GM23338 (cell line): ENCODE data around the gene USP35.

ENCODE experiments used
- CREB1 ChIP-seq: fragments of 250-450 bp; sonication (Bioruptor Pico); IDR thresholded peaks from 2 replicates; pipeline ENCODE4 v1.5.0; 2020; ENCODE audit warnings: low read depth, mild to moderate bottlenecking, moderate library complexity
- ETS1 ChIP-seq: IDR thresholded peaks from 2 replicates; pipeline ENCODE4 v1.6.1; 2016; ENCODE audit warnings: antibody characterized with exemption
- EZH2 ChIP-seq: fragments of 200-600 bp; sonication (generic); IDR thresholded peaks from one replicate; pipeline ENCODE4 v1.8.0; 2017; ENCODE audit warnings: antibody characterized with exemption, mild to moderate bottlenecking, low read depth; ENCODE audit not compliant: unreplicated experiment
- EZH2phosphoT487 ChIP-seq: fragments of 200-600 bp; sonication (generic); IDR thresholded peaks from one replicate; pipeline ENCODE4 v1.8.1; 2018; ENCODE audit warnings: antibody characterized with exemption; ENCODE audit not compliant: unreplicated experiment
- JUNB ChIP-seq: IDR thresholded peaks from one replicate; pipeline ENCODE4 v1.6.1; 2016; ENCODE audit warnings: antibody characterized with exemption; ENCODE audit not compliant: unreplicated experiment
- NANOG ChIP-seq: IDR thresholded peaks from 2 replicates; pipeline ENCODE4 v1.6.1; 2016; ENCODE audit warnings: antibody characterized with exemption, borderline replicate concordance
- POLR2AphosphoS5 ChIP-seq: IDR thresholded peaks from 2 replicates; pipeline ENCODE4 v1.6.1; 2016; ENCODE audit warnings: antibody characterized with exemption, low read depth
- STAT1 ChIP-seq: IDR thresholded peaks from one replicate; pipeline ENCODE4 v1.6.1; 2016; ENCODE audit warnings: antibody characterized with exemption; ENCODE audit not compliant: unreplicated experiment
- ZNF114 ChIP-seq: fragments of 250-450 bp; sonication (Bioruptor Pico); IDR thresholded peaks from 2 replicates; pipeline ENCODE4 v1.5.0; 2020; ENCODE audit warnings: mild to moderate bottlenecking, moderate library complexity
- ZNF331 ChIP-seq: fragments of 250-450 bp; sonication (Bioruptor Pico); IDR thresholded peaks from 2 replicates; pipeline ENCODE4 v1.5.0; 2020; ENCODE audit warnings: low read depth, mild to moderate bottlenecking, moderate library complexity
- TF ChIP-seq, protein P1 (sequence below), 2 experiments: fragments of 200-600 bp in 1 of 2; sonication (generic) in 1 of 2; conservative IDR thresholded peaks; 2 replicates each; pipeline versions ENCODE4 v1.5.1 to v1.6.1; 2016 to 2017; ENCODE audit warnings: antibody characterized with exemption in 2 of 2, low read depth in 2 of 2, mild to moderate bottlenecking in 2 of 2, moderate library complexity in 1 of 2
- TF ChIP-seq, protein P2 (sequence below): IDR thresholded peaks from one replicate; pipeline ENCODE4 v1.6.1; 2018; ENCODE audit warnings: antibody characterized with exemption; ENCODE audit not compliant: unreplicated experiment
- TF ChIP-seq, protein P3 (sequence below): fragments of 250-450 bp; sonication (Bioruptor Pico); IDR thresholded peaks from 2 replicates; pipeline ENCODE4 v1.5.0; 2020; ENCODE audit warnings: mild to moderate bottlenecking, moderate library complexity

DNA sequence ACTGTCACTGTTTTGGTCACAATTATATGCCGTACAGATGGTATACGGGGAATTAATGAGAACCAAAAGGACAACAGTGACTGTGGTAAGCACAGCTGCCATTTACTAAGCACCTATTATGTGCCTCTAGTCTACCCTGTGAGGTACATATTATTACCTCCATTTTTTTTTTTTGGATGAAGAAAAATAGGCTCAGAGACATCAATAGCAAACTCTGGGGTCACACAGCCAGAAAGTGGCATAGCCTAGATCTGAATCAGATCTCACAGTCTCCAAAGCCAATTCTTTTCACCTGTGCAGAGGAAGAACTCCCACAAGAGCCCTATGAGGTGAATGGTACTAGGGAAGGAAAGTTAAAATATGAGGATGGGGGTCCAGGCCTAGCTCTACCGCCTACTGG lies 68.9 kb downstream of the USP35 start:
- TF ChIP-seq, protein P1, sequence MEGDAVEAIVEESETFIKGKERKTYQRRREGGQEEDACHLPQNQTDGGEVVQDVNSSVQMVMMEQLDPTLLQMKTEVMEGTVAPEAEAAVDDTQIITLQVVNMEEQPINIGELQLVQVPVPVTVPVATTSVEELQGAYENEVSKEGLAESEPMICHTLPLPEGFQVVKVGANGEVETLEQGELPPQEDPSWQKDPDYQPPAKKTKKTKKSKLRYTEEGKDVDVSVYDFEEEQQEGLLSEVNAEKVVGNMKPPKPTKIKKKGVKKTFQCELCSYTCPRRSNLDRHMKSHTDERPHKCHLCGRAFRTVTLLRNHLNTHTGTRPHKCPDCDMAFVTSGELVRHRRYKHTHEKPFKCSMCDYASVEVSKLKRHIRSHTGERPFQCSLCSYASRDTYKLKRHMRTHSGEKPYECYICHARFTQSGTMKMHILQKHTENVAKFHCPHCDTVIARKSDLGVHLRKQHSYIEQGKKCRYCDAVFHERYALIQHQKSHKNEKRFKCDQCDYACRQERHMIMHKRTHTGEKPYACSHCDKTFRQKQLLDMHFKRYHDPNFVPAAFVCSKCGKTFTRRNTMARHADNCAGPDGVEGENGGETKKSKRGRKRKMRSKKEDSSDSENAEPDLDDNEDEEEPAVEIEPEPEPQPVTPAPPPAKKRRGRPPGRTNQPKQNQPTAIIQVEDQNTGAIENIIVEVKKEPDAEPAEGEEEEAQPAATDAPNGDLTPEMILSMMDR (conservative IDR thresholded peaks at IDR 0.05; ENCODE audit: low read depth in 2 of 2): no peak
- no peak for TF ChIP-seq ZNF331
- TF ChIP-seq POLR2AphosphoS5: no peak
- TF ChIP-seq, protein P2, sequence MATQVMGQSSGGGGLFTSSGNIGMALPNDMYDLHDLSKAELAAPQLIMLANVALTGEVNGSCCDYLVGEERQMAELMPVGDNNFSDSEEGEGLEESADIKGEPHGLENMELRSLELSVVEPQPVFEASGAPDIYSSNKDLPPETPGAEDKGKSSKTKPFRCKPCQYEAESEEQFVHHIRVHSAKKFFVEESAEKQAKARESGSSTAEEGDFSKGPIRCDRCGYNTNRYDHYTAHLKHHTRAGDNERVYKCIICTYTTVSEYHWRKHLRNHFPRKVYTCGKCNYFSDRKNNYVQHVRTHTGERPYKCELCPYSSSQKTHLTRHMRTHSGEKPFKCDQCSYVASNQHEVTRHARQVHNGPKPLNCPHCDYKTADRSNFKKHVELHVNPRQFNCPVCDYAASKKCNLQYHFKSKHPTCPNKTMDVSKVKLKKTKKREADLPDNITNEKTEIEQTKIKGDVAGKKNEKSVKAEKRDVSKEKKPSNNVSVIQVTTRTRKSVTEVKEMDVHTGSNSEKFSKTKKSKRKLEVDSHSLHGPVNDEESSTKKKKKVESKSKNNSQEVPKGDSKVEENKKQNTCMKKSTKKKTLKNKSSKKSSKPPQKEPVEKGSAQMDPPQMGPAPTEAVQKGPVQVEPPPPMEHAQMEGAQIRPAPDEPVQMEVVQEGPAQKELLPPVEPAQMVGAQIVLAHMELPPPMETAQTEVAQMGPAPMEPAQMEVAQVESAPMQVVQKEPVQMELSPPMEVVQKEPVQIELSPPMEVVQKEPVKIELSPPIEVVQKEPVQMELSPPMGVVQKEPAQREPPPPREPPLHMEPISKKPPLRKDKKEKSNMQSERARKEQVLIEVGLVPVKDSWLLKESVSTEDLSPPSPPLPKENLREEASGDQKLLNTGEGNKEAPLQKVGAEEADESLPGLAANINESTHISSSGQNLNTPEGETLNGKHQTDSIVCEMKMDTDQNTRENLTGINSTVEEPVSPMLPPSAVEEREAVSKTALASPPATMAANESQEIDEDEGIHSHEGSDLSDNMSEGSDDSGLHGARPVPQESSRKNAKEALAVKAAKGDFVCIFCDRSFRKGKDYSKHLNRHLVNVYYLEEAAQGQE: no peak
- no peak for TF ChIP-seq EZH2phosphoT487
- TF ChIP-seq EZH2: no peak
- TF ChIP-seq CREB1 (CRISPR knock-in tag): no peak
- no peak for TF ChIP-seq STAT1
- TF ChIP-seq JUNB: no peak
- no peak for TF ChIP-seq ETS1
- no peak for TF ChIP-seq ZNF114 (CRISPR knock-in tag)
- TF ChIP-seq NANOG: no peak
- TF ChIP-seq, protein P3, sequence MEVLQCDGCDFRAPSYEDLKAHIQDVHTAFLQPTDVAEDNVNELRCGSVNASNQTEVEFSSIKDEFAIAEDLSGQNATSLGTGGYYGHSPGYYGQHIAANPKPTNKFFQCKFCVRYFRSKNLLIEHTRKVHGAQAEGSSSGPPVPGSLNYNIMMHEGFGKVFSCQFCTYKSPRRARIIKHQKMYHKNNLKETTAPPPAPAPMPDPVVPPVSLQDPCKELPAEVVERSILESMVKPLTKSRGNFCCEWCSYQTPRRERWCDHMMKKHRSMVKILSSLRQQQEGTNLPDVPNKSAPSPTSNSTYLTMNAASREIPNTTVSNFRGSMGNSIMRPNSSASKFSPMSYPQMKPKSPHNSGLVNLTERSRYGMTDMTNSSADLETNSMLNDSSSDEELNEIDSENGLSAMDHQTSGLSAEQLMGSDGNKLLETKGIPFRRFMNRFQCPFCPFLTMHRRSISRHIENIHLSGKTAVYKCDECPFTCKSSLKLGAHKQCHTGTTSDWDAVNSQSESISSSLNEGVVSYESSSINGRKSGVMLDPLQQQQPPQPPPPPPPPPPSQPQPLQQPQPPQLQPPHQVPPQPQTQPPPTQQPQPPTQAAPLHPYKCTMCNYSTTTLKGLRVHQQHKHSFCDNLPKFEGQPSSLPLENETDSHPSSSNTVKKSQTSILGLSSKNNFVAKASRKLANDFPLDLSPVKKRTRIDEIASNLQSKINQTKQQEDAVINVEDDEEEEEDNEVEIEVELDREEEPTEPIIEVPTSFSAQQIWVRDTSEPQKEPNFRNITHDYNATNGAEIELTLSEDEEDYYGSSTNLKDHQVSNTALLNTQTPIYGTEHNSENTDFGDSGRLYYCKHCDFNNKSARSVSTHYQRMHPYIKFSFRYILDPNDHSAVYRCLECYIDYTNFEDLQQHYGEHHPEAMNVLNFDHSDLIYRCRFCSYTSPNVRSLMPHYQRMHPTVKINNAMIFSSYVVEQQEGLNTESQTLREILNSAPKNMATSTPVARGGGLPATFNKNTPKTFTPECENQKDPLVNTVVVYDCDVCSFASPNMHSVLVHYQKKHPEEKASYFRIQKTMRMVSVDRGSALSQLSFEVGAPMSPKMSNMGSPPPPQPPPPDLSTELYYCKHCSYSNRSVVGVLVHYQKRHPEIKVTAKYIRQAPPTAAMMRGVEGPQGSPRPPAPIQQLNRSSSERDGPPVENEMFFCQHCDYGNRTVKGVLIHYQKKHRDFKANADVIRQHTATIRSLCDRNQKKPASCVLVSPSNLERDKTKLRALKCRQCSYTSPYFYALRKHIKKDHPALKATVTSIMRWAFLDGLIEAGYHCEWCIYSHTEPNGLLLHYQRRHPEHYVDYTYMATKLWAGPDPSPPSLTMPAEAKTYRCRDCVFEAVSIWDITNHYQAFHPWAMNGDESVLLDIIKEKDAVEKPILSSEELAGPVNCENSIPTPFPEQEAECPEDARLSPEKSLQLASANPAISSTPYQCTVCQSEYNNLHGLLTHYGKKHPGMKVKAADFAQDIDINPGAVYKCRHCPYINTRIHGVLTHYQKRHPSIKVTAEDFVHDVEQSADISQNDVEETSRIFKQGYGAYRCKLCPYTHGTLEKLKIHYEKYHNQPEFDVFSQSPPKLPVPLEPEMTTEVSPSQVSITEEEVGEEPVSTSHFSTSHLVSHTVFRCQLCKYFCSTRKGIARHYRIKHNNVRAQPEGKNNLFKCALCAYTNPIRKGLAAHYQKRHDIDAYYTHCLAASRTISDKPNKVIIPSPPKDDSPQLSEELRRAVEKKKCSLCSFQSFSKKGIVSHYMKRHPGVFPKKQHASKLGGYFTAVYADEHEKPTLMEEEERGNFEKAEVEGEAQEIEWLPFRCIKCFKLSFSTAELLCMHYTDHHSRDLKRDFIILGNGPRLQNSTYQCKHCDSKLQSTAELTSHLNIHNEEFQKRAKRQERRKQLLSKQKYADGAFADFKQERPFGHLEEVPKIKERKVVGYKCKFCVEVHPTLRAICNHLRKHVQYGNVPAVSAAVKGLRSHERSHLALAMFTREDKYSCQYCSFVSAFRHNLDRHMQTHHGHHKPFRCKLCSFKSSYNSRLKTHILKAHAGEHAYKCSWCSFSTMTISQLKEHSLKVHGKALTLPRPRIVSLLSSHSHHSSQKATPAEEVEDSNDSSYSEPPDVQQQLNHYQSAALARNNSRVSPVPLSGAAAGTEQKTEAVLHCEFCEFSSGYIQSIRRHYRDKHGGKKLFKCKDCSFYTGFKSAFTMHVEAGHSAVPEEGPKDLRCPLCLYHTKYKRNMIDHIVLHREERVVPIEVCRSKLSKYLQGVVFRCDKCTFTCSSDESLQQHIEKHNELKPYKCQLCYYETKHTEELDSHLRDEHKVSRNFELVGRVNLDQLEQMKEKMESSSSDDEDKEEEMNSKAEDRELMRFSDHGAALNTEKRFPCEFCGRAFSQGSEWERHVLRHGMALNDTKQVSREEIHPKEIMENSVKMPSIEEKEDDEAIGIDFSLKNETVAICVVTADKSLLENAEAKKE (CRISPR knock-in tag): no peak
